ENCODE measurements around the gene NTM. TPM values are rescaled to one million over a fixed set of nuclear protein-coding genes. Genes with fewer than 3 reads are reported as not detected.

The NTM gene
- total RNA-seq, 1 experiment from 2014 or later: 16.4 TPM

- peaks cover 2% of the 10 kb centered on the region for H3K4me1 Mint-ChIP-seq
- no peaks in the 10 kb centered on the region for H3K36me3 Mint-ChIP-seq
- no peak overlapping the region for H3K27ac Mint-ChIP-seq
- no peak for DNase-seq (ENCODE audit: low spot score)
- ATAC-seq: no peak
- TF ChIP-seq OVOL2 (CRISPR knock-in tag; IDR thresholded peaks at IDR 0.05; ENCODE audit: borderline replicate concordance) (no peak), NFATC4 (CRISPR knock-in tag; IDR thresholded peaks at IDR 0.05) (no peak), E2F5 (CRISPR knock-in tag; IDR thresholded peaks at IDR 0.05) (no peak), SOX15 (CRISPR knock-in tag; IDR thresholded peaks at IDR 0.05) (no peak), ZNF121 (CRISPR knock-in tag; IDR thresholded peaks at IDR 0.05) (no peak), FOXJ3 (CRISPR knock-in tag; IDR thresholded peaks at IDR 0.05; ENCODE audit: borderline replicate concordance) (no peak), ESRRA (CRISPR knock-in tag; IDR thresholded peaks at IDR 0.05; ENCODE audit: borderline replicate concordance) (no peak), NR1H2 (CRISPR knock-in tag; IDR thresholded peaks at IDR 0.05) (no peak), GTF2I (CRISPR knock-in tag; conservative IDR thresholded peaks at IDR 0.05) (no peak), JUN (CRISPR knock-in tag; IDR thresholded peaks at IDR 0.05) (no peak), ZBTB21 (CRISPR knock-in tag; IDR thresholded peaks at IDR 0.05; ENCODE audit: borderline replicate concordance) (no peak), HMGXB4 (CRISPR knock-in tag; IDR thresholded peaks at IDR 0.05) (no peak), AFF4 (CRISPR knock-in tag; IDR thresholded peaks at IDR 0.05; ENCODE audit: borderline replicate concordance) (no peak), GRHL2 (CRISPR knock-in tag; IDR thresholded peaks at IDR 0.05; ENCODE audit: insufficient replicate concordance, severe bottlenecking) (no peak), STAT6 (CRISPR knock-in tag; conservative IDR thresholded peaks at IDR 0.05; ENCODE audit: low read depth) (no peak)
- TF ChIP-seq, protein P1, sequence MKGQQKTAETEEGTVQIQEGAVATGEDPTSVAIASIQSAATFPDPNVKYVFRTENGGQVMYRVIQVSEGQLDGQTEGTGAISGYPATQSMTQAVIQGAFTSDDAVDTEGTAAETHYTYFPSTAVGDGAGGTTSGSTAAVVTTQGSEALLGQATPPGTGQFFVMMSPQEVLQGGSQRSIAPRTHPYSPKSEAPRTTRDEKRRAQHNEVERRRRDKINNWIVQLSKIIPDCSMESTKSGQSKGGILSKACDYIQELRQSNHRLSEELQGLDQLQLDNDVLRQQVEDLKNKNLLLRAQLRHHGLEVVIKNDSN (CRISPR knock-in tag; IDR thresholded peaks at IDR 0.05): no peak
- TF ChIP-seq, protein P2, sequence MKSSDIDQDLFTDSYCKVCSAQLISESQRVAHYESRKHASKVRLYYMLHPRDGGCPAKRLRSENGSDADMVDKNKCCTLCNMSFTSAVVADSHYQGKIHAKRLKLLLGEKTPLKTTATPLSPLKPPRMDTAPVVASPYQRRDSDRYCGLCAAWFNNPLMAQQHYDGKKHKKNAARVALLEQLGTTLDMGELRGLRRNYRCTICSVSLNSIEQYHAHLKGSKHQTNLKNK (CRISPR knock-in tag; IDR thresholded peaks at IDR 0.05): no peak
- TF ChIP-seq, protein P3, sequence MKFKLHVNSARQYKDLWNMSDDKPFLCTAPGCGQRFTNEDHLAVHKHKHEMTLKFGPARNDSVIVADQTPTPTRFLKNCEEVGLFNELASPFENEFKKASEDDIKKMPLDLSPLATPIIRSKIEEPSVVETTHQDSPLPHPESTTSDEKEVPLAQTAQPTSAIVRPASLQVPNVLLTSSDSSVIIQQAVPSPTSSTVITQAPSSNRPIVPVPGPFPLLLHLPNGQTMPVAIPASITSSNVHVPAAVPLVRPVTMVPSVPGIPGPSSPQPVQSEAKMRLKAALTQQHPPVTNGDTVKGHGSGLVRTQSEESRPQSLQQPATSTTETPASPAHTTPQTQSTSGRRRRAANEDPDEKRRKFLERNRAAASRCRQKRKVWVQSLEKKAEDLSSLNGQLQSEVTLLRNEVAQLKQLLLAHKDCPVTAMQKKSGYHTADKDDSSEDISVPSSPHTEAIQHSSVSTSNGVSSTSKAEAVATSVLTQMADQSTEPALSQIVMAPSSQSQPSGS (CRISPR knock-in tag; IDR thresholded peaks at IDR 0.05; ENCODE audit: borderline replicate concordance, low read depth): no peak
- TF ChIP-seq, protein P4, sequence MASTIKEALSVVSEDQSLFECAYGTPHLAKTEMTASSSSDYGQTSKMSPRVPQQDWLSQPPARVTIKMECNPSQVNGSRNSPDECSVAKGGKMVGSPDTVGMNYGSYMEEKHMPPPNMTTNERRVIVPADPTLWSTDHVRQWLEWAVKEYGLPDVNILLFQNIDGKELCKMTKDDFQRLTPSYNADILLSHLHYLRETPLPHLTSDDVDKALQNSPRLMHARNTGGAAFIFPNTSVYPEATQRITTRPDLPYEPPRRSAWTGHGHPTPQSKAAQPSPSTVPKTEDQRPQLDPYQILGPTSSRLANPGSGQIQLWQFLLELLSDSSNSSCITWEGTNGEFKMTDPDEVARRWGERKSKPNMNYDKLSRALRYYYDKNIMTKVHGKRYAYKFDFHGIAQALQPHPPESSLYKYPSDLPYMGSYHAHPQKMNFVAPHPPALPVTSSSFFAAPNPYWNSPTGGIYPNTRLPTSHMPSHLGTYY (CRISPR knock-in tag; IDR thresholded peaks at IDR 0.05): no peak
- no peak overlapping the region for H3K4me3 Mint-ChIP-seq
- ChIA-PET CTCF (no interaction called here), POLR2A (no interaction called here)
- H3K27me3 Mint-ChIP-seq (ENCODE audit: low read depth): no peaks in the 10 kb centered on the region
- no peaks in the 10 kb centered on the region for H3K9me3 Mint-ChIP-seq
These were observed 982.1 kb downstream of the NTM start for GRCh38 chr11:132352497-132352896.
